GM19023 (cell line): ENCODE measurements around the gene PCDHGB6.
"Not testable (repeated sequence)": the region's sequence is repeated elsewhere in the genome, so short reads cannot be mapped to it uniquely, and the experiment has no call there.

ENCODE experiments used
- ATAC-seq: cut with Tn5 transposase; IDR thresholded peaks from one replicate; pipeline ENCODE4 v1.9.1; 2021; ENCODE audit warnings: mild to moderate bottlenecking, moderate library complexity; ENCODE audit not compliant: unreplicated experiment

The PCDHGB6 gene

GRCh38 chr5:141388661-141389060, 19.2 kb upstream of the PCDHGB6 start:
- ATAC-seq: no peak

DNA sequence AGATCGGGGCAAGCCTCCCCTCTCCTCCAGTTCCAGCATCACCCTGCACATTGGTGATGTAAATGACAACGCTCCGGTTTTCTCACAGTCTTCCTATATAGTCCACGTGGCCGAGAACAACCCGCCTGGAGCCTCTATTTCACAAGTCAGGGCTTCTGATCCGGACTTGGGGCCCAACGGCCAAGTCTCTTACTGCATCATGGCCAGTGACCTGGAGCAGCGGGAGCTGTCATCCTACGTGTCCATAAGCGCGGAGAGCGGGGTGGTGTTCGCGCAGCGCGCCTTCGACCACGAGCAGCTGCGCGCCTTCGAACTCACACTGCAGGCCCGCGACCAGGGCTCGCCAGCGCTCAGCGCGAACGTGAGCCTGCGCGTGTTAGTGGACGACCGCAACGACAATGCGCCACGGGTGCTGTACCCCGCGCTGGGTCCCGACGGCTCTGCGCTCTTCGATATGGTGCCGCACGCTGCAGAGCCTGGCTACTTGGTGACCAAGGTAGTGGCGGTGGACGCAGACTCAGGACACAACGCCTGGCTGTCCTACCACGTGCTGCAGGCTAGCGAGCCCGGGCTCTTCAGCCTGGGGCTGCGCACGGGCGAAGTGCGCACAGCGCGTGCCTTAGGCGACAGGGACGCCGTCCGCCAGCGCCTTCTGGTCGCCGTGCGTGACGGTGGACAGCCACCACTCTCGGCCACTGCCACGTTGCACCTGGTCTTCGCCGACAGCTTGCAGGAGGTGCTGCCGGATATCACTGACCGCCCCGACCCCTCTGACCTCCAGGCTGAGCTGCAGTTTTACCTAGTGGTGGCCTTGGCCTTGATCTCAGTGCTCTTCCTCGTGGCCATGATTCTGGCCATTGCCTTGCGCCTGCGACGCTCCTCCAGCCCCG, 18.4 kb upstream of the PCDHGB6 start:
- ATAC-seq: no peak

GRCh38 chr5:141392429-141393198, 15.2 kb upstream of the PCDHGB6 start, which contains the start of gene PCDHGA8:
Gene PCDHGA8 (plus strand): TSS chr5:141392633. CDS start chr5:141392814, 181 bp downstream.
- no peak for ATAC-seq

DNA sequence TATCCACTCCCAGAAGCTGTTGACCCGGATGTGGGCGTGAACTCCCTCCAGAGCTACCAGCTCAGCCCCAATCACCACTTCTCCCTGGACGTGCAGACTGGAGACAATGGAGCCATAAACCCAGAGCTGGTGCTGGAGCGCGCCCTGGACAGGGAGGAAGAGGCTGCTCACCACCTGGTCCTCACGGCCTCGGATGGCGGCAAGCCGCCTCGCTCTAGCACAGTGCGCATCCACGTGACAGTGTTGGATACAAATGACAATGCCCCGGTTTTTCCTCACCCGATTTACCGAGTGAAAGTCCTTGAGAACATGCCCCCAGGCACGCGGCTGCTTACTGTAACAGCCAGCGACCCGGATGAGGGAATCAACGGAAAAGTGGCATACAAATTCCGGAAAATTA, 14.6 kb upstream of the PCDHGB6 start:
- ATAC-seq: no peak

GRCh38 chr5:141394401-141395187, 13.2 kb upstream of the PCDHGB6 start:
- ATAC-seq: not testable (repeated sequence)

DNA sequence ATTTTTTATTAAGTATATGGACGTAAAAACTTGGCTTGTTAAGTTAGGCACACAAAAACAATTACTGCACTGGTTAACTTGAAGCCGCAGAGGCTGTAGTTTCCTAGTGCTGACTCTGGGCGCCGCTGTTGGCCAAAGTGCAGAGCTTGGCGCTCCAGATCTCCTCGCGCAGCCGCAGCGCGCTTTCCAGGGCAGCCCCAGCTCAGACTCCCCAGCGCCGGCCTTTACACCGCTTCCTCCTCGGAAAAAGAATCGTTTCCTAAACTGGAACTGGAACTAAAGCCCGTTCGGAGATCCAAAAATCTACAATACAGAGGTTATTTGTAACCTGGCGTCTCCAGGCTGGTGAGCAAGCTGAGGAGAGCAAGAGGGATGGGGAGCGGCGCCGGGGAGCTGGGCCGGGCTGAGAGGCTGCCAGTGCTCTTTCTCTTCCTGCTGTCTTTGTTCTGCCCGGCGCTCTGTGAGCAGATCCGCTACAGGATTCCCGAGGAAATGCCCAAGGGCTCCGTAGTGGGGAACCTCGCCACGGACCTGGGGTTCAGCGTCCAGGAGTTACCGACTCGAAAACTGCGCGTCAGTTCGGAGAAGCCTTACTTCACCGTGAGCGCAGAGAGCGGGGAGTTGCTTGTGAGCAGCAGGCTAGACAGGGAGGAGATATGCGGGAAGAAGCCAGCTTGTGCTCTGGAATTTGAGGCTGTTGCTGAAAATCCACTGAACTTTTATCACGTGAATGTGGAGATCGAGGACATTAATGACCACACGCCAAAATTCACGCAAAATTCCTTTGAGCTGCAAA, 9.9 kb upstream of the PCDHGB6 start, which contains the start of gene PCDHGB5:
TSS of gene PCDHGB5 (plus strand) at position 192 of the 796 bp plus-strand sequence. CDS start at position 373, 181 bp downstream.
- peak; percentile 88 for ATAC-seq

GRCh38 chr5:141398608-141399007, 9.2 kb upstream of the PCDHGB6 start:
- ATAC-seq: no peak

- no peak for ATAC-seq
These were observed 8.1 kb upstream of the PCDHGB6 start for GRCh38 chr5:141399555-141400258.

DNA sequence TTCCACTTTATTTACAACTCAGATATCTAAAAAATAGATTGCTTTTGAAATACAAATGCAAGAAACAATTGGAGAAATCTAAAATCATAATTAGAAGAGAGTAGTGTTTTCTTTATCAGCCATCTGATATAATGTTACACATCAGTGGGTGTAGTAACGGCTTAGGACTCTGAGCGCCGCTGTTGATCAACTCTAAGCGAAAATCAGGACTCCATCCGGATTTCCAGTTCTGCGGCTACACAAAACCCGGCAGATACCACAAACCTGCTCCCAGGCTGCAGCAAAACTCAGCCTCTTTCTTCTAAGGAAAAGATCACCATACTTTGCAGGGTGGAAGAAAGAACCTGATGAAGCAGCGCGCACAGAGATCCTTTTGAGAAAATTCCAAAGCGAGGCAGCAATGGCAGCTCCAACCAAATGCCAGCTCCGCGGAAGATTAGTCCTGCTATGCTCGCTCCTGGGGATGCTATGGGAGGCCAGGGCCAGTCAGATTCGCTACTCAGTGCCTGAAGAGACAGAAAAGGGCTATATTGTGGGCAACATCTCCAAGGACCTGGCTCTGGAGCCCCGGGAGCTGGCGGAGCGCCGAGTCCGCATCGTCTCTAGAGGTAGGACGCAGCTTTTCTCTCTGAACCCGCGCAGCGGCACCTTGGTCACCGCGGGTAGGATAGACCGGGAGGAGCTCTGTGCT, 5.1 kb upstream of the PCDHGB6 start, which contains the start of gene PCDHGA9:
TSS of gene PCDHGA9 (plus strand) at position 226 of the 691 bp plus-strand sequence. CDS start at position 401, 175 bp downstream.
- no peak for ATAC-seq

DNA sequence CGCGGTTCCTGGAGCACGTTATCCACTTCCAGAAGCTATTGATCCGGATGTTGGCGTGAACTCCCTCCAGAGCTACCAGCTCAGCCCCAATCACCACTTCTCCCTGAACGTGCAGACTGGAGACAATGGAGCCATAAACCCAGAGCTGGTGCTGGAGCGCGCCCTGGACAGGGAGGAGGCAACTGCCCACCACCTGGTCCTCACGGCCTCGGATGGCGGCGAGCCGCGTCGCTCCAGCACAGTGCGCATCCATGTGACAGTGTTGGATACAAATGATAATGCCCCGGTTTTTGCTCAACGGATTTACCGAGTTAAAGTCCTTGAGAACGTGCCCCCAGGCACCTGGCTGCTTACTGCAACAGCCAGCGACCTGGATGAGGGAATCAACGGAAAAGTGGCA, 4.4 kb upstream of the PCDHGB6 start:
- no peak for ATAC-seq

GRCh38 chr5:141409598-141410306, 1.9 kb downstream of the PCDHGB6 start:
- ATAC-seq: no peak

GRCh38 chr5:141411575-141411974, 3.8 kb downstream of the PCDHGB6 start:
- no peak for ATAC-seq

GRCh38 chr5:141412854-141413539, 5.2 kb downstream of the PCDHGB6 start, which contains the start of gene PCDHGA10:
Gene PCDHGA10 (plus strand): TSS chr5:141412987. CDS start chr5:141413176, 189 bp downstream.
- ATAC-seq: peak; percentile 62

- ATAC-seq: no peak
These were observed 5.8 kb downstream of the PCDHGB6 start for GRCh38 chr5:141413540-141414069.

- not testable (repeated sequence) for ATAC-seq
These were observed 6.9 kb downstream of the PCDHGB6 start for GRCh38 chr5:141414548-141415274.

- ATAC-seq: not testable (repeated sequence)
These were observed 7.4 kb downstream of the PCDHGB6 start for GRCh38 chr5:141415275-141415618.
